HG03095 (cell line): ENCODE data around the gene NFKB2.

Source experiments
- ATAC-seq: cut with Tn5 transposase; IDR thresholded peaks from one replicate; pipeline ENCODE4 v1.9.1; 2021; ENCODE audit warnings: moderate library complexity; ENCODE audit not compliant: unreplicated experiment

The NFKB2 gene

DNA sequence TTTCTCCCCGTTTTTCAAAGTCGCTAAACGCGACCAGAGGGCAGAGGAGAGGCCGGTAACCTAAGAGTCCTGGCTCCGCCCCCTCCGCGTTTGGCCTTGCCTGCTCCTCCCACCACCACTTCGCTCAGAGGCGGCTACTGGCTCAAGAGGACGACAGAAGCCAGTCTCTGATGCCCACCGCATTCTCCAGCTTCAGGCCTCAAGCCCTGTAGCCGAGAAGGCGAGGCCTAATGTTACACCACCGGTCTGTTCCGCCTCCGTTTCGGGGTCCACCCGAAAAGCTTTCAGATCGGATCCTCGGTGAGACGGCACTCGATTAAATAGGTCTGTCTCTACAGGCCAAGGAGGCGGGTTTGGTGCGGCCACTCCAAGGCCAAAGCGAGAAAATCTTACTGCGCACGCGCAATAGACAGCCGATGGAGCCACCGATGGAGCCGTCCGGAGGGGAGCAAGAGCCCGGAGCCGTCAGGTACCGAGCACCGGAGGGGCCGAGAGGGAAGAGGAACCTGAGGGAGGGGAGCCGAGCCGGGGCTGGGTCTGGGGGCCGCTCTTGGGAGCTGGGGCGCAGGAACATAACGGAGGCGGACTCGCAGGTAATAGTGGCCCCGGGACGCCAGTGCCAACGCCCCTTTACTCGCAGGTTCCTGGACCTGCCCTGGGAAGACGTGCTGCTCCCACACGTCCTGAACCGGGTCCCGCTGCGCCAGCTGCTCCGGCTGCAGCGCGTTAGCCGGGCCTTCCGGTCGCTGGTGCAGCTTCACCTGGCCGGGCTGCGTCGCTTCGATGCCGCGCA lies 25.4 kb downstream of the NFKB2 start, which contains the start of gene FBXL15:
Gene FBXL15 (plus strand): TSS at position 123 of the 793 bp plus-strand sequence. CDS start 294 bp downstream, at position 417.
- peak; percentile 50 for ATAC-seq

DNA sequence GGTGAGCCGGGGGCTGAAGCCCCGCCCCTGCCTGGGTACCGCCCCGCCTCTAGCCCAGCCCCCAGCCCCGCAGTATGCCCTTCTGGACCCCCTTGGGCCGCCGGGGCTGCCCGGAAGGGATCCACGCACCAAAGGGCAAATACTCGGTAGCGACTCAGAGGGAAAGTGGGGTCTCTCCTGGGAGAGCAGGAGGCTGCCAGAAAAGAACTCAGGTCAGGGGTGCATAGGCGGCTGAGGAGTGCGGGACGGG lies 25.9 kb downstream of the NFKB2 start:
- no peak for ATAC-seq

DNA sequence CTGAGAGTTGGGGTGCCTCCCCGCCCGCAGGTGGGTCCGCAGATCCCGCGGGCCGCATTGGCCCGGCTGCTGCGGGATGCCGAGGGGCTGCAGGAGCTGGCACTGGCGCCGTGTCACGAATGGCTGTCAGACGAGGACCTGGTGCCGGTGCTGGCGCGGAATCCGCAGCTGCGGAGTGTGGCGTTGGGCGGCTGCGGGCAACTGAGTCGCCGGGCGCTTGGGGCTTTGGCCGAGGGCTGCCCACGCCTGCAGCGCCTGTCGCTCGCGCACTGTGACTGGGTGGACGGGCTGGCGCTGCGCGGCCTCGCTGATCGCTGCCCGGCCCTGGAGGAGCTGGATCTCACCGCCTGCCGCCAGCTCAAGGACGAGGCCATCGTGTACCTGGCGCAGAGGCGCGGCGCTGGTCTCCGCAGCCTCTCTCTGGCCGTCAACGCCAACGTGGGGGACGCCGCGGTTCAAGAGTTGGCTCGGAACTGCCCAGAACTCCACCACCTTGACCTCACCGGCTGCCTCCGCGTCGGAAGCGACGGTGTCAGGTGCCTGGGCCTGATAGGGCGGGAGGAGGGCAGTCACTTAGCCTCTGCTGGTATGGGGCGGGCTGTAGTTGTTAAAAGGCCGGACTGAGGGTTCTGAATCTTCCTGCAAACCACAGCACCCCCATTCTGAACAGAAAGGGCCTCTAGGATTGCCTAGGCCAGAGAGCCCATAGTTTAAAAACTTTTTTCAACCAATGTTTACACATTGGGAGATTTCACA lies 26.4 kb downstream of the NFKB2 start:
- peak; percentile 1 for ATAC-seq

DNA sequence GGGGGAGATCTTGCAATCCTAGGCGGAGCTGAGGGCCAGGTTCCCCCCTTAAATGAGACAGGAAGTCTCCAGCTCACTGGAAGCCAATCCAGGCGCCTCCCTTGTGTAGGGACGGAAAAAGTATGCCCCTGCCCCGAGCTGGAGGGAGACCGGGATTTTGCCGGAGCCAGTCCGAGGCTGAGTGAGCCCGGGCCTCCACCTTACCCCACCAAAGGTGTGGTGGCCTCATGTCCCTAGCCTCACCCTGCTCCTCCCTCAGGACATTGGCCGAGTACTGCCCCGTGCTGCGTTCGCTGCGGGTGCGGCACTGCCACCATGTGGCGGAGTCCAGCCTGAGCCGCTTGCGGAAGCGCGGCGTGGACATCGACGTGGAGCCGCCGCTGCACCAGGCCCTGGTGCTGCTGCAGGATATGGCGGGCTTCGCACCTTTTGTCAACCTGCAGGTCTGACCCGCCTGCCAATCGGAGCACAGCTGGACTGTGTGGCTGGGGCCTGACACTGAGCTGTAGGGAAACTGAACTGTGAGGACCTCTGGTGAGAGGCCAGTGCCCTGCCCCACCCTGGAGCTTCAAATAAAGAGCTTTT lies 27.1 kb downstream of the NFKB2 start:
- no peak for ATAC-seq

- ATAC-seq = no peak
Observed at GRCh38 chr10:102423372-102423968, 28.0 kb downstream of the NFKB2 start.

DNA sequence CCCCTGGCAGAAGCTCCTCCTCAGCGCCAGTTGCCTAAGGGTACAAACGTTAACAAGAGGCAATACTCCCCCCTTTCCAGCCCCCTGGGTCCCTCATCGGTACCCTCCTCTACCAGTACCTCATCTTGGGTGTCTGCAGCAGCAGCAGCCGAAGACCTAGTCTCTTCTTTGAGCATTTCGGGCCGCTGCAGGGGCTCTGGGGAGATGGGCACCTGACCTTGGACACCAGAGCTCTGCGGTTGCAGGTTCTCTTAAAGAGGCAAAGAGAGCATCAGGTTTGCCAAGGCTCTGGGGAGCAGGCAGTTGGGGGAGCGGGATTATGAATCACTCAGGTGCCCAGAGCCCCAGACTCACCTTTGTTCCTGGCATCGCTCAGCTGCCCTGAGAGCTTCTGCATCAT lies 28.6 kb downstream of the NFKB2 start:
- ATAC-seq = no peak

GRCh38 chr10:102424916-102425315 lies 29.4 kb downstream of the NFKB2 start:
- no peak for ATAC-seq

DNA sequence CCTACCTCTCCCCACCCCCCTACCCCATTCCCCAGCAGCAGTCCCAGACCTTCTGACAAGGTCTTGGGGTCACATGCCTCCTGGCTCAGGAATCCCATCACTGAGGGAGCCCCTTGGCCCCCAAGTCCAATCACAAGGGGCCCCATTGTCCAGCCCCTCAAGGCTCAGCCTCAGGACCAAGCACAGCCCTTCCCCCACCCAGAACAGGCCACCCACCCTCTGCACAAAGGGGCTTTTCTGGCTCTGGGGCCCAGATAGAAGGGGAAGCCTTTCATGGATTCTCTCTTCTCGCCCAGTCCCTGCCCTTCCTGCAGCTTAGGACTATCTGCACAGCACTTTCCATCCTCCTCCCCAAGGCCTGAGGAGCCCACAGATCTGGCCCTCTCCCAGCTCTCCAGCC lies 29.9 kb downstream of the NFKB2 start:
- ATAC-seq = no peak

DNA sequence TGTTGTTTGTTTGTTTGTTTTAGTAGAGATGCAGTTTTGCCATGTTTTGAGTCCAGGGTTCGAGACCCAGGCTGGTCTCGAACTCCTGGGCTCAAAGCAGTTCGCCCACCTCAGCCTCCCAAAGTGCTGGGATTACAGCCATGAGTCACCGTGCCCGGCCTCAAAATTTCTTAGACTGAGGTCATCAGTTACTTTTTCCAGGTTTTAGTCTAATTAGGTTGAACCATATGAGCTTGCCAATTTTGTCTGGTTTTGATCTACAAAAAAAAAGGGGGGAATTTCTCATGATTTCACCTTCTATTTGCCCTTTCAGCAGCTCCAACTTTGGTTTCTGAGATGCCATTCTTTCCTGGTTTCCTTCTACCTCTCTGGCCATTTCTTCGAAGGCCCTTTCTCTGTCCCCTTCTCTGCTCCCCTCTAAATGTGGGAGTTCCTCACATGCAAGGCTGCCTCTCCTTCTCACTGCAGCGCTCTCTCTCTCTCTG lies 31.3 kb downstream of the NFKB2 start:
- no peak for ATAC-seq

GRCh38 chr10:102429468-102429867 lies 34.0 kb downstream of the NFKB2 start:
- no peak for ATAC-seq

- no peak for ATAC-seq
Observed at GRCh38 chr10:102431452-102432124, 36.1 kb downstream of the NFKB2 start.

DNA sequence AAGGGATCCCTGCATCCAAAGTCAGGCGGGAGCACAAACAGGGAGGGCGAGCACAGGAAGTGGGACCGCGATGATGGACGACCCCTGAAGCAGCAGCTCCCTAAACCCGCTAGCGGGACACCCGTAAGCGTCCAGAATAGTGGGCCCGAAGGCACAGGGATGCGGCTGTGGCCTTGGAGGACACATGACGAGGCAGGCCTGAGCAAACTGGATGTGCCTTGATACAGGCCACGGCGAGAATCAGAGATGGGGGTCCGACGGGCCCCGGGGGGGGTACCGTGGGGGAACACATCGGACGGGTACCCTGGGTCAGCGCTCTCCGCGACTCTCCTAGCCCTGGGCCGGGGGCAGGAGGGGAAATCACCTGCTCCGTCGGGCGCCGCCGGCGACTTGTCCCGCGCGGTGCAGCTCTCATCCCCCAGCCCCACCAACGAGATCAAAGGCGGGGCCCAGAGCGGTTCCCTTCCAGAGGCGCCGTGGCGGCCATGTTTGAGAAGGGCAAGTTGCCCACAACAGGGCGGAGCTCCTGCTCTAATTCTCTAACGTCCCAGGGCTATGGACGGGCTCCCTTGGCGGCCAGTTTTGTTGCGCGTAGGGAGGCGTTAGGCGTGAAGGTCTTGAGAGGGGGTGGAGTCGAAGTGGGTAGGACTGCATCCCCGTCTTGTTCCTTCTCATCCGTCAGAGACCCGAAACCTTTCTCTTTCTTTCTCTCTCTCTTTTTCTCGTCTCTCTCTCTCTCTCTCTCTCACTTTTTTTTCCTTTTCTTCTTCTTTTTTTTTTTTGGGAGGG lies 36.9 kb downstream of the NFKB2 start, which contains the start of gene CUEDC2:
Gene CUEDC2 (minus strand): TSS at position 413 of the 789 bp plus-strand sequence. CDS start 7,386 bp downstream, outside the sequence.
- ATAC-seq = peak; percentile 86

GRCh38 chr10:102433619-102434046 lies 38.1 kb downstream of the NFKB2 start:
- ATAC-seq = no peak

DNA sequence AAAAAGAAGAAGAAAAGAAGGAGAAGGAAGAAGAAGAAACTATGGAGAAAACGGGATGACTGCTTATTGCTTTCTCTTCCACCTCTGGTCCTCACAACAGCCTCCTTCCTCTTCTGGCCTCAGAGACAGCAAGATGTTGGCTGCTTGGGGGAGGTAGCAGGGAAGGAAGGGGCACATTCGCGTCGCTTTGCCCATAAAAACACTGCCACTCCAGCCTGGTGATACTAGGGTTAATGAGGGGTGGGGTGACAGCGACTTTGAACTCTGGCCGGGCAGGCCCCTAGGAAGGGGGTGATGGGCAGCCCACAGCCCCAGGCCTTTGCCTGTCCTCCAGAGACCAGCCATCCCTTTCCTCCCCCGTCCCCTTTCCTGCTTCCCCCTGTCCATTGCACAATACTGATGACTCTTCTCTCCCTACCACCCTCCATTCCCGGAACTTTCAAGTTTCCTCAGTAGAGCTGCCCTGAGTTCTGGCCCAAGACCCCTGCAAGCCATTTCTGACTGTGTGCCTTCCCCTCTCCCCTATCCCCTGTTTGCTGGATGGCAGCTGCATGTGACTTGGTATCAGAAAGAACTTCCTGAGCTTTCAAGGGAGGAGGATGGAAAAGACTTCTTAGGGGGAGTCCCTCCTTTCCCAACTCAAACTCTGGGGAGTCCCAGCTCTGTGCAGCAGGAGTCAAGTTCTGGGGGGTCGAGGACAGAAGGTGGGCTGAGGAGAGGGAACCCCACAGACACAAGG lies 39.1 kb downstream of the NFKB2 start:
- no peak for ATAC-seq

DNA sequence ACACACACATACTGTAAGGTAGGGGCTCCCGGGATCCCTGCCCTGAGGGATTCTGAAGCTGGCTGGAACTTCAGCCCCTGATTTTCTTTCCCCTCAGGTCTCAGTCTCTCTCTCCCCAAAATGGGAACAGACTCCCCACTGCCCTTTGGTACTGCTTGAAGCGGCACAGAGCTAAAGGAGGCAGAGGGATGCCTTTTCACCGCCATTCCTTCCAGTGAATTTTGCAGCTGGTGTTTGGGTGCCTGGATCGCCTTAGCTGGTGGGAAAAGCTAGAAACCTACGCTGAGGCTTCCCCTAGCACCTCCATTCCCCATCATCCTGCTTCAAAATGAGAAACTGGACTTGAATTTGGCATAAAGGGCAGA lies 39.6 kb downstream of the NFKB2 start:
- ATAC-seq = no peak

GRCh38 chr10:102435529-102436233 lies 40.2 kb downstream of the NFKB2 start:
- ATAC-seq = no peak

DNA sequence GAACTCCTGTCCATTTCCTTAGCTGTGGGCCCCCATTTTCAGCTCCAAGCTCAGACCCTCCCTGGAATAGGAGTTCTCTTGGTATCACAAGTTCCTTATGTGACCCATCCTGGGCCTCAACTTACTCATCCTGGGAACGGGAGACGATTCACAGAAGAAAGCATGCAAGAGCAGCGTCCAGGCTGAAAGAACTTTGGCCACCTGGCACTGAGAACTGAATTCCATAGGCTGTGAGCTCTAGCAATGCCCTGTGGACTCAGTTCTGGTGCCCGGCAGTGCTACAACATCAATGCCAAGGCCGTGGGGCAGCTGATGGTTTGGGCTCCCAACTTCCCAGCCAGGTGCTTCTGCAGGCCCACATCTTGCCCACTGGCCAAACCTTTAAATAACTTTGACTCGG lies 40.8 kb downstream of the NFKB2 start:
- ATAC-seq = no peak

DNA sequence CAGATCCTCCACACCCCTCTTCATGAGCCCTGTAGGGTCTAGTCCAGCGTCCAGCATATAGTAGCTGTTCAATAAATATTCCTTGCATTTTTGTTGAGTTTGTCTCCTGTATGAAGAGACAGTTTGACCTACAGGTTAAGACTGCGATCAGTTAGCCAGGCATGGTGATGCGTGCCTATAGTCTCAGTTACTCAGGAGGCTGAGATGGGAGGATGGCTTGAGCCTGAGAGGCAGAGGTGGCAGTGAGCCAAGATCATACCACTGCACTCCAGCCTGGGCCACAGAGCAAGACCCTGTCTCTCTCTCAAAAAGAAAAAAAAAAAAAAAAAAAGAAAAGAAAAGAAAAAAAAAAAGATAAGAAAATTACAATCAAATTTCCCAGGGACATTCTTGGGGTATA lies 42.0 kb downstream of the NFKB2 start:
- ATAC-seq = no peak

GRCh38 chr10:102438374-102438773 lies 42.9 kb downstream of the NFKB2 start:
- no peak for ATAC-seq
